H9 (cell line): ENCODE data around the gene MAST4. TPM values are rescaled to one million over a fixed set of nuclear protein-coding genes. Genes with fewer than 3 reads are reported as not detected.

Source experiments
- DNase-seq: peaks from one replicate; pipeline ENCODE4 v3.0.0-alpha.2; 2017
- H2AFZ ChIP-seq: one replicate; pipeline ENCODE4 v1.6.1; 2013; ENCODE audit warnings: mild to moderate bottlenecking, low read length, control low read depth, moderate library complexity
- H2AK5ac ChIP-seq: 2 replicates; pipeline ENCODE4 v1.6.1; 2013; ENCODE audit warnings: low read length, control low read depth, mixed read lengths; ENCODE audit not compliant: insufficient read length
- H2BK120ac ChIP-seq: one replicate; pipeline ENCODE4 v1.6.1; 2013; ENCODE audit warnings: low read depth, mild to moderate bottlenecking, low read length, control low read depth, inconsistent platforms; ENCODE audit not compliant: poor library complexity, severe bottlenecking
- H2BK12ac ChIP-seq: 2 replicates; pipeline ENCODE4 v1.6.1; 2013; ENCODE audit warnings: low read length, control low read depth, mixed read lengths, low read depth; ENCODE audit not compliant: insufficient read length
- H2BK15ac ChIP-seq: 2 replicates; pipeline ENCODE4 v1.6.1; 2013; ENCODE audit warnings: low read depth, low read length, control low read depth
- H2BK20ac ChIP-seq: one replicate; pipeline ENCODE4 v1.6.1; 2013; ENCODE audit warnings: low read depth, mild to moderate bottlenecking, low read length, control low read depth, inconsistent platforms; ENCODE audit not compliant: poor library complexity, severe bottlenecking
- H2BK5ac ChIP-seq: 2 replicates; pipeline ENCODE4 v1.6.1; 2013; ENCODE audit warnings: low read length, control low read depth, mixed read lengths; ENCODE audit not compliant: insufficient read length
- H3K14ac ChIP-seq: 2 replicates; pipeline ENCODE4 v1.6.1; 2013; ENCODE audit warnings: low read length, control low read depth; ENCODE audit not compliant: insufficient read depth
- H3K18ac ChIP-seq: 2 replicates; pipeline ENCODE4 v1.6.1; 2013; ENCODE audit warnings: low read depth, mild to moderate bottlenecking, mixed read lengths, low read length, control low read depth; ENCODE audit not compliant: insufficient read length
- H3K23ac ChIP-seq: 2 replicates; pipeline ENCODE4 v1.6.1; 2013; ENCODE audit warnings: low read length, control low read depth, mixed read lengths, low read depth; ENCODE audit not compliant: insufficient read length
- H3K23me2 ChIP-seq: 2 replicates; pipeline ENCODE4 v1.6.1; 2013; ENCODE audit warnings: low read depth, mild to moderate bottlenecking, mixed read lengths, low read length, control low read depth; ENCODE audit not compliant: insufficient read length, poor library complexity, severe bottlenecking
- H3K27ac ChIP-seq: 2 replicates; pipeline ENCODE4 v1.5.1; 2013; ENCODE audit warnings: low read length, control low read depth, mixed read lengths, low read depth; ENCODE audit not compliant: insufficient read length
- H3K27me3 ChIP-seq: 2 replicates; pipeline ENCODE4 v1.6.1; 2013; ENCODE audit warnings: low read length, control low read depth, inconsistent platforms; ENCODE audit not compliant: insufficient read depth
- H3K4ac ChIP-seq: 2 replicates; pipeline ENCODE4 v1.6.1; 2013; ENCODE audit warnings: low read depth, mild to moderate bottlenecking, control low read depth, inconsistent platforms, low read length, moderate library complexity
- H3K4me1 ChIP-seq: 2 replicates; pipeline ENCODE4 v1.6.1; 2013; ENCODE audit warnings: low read length, control low read depth, inconsistent platforms; ENCODE audit not compliant: insufficient read depth
- H3K4me2 ChIP-seq: 2 replicates; pipeline ENCODE4 v1.6.1; 2013; ENCODE audit warnings: low read length, control low read depth, mixed read lengths; ENCODE audit not compliant: insufficient read length, insufficient read depth
- H3K56ac ChIP-seq: 2 replicates; pipeline ENCODE4 v1.6.1; 2013; ENCODE audit warnings: low read depth, mild to moderate bottlenecking, mixed read lengths, low read length, control low read depth; ENCODE audit not compliant: insufficient read length
- H3K79me1 ChIP-seq: 2 replicates; pipeline ENCODE4 v1.6.1; 2013; ENCODE audit warnings: low read depth, mild to moderate bottlenecking, moderate library complexity, low read length, control low read depth, inconsistent platforms; ENCODE audit not compliant: insufficient read depth, poor library complexity, severe bottlenecking
- H3K79me2 ChIP-seq: 2 replicates; pipeline ENCODE4 v1.6.1; 2013; ENCODE audit warnings: low read length, control low read depth, inconsistent platforms; ENCODE audit not compliant: insufficient read depth
- H3K9ac ChIP-seq: 2 replicates; pipeline ENCODE4 v1.6.1; 2013; ENCODE audit warnings: low read length, control low read depth, mixed read lengths; ENCODE audit not compliant: insufficient read length; ENCODE audit errors: extremely low read depth
- H3K9me3 ChIP-seq: one replicate; pipeline ENCODE4 v1.6.1; 2013; ENCODE audit warnings: low read depth, low read length, inconsistent platforms; ENCODE audit not compliant: control insufficient read depth
- H3T11ph ChIP-seq: one replicate; pipeline ENCODE4 v1.6.1; 2013; ENCODE audit warnings: mild to moderate bottlenecking, low read length, control low read depth, inconsistent platforms
- H4K20me1 ChIP-seq: one replicate; pipeline ENCODE4 v1.6.1; 2013; ENCODE audit not compliant: control insufficient read depth, insufficient read length, insufficient read depth
- H4K5ac ChIP-seq: 2 replicates; pipeline ENCODE4 v1.6.1; 2013; ENCODE audit warnings: low read depth, mild to moderate bottlenecking, mixed read lengths, low read length, control low read depth; ENCODE audit not compliant: insufficient read length
- H4K8ac ChIP-seq: replicated peaks from 2 replicates; pipeline ENCODE4 v1.6.1; 2013; ENCODE audit warnings: low read length, control low read depth, mixed read lengths, low read depth; ENCODE audit not compliant: insufficient read length
- H4K91ac ChIP-seq: 2 replicates; pipeline ENCODE4 v1.6.1; 2013; ENCODE audit warnings: low read depth, mild to moderate bottlenecking, moderate library complexity, mixed read lengths, low read length, control low read depth; ENCODE audit not compliant: insufficient read length
- H3K27ac Mint-ChIP-seq, 3 experiments: 2 replicates in 2 of 3; 3 replicates in 1 of 3; pipeline ENCODE4 v1.8.0; 2020 to 2021; ENCODE audit warnings: mixed read lengths in 3 of 3, mild to moderate bottlenecking in 1 of 3, moderate library complexity in 1 of 3
- H3K27me3 Mint-ChIP-seq: 2 replicates; pipeline ENCODE4 v1.8.0; 2021; ENCODE audit warnings: low read depth, mild to moderate bottlenecking, moderate library complexity, mixed read lengths
- H3K36me3 Mint-ChIP-seq, 3 experiments: 2 replicates in 2 of 3; 3 replicates in 1 of 3; pipeline ENCODE4 v1.8.0; 2020 to 2021; ENCODE audit warnings: low read depth in 3 of 3, mixed read lengths in 3 of 3; ENCODE audit not compliant: insufficient read depth in 1 of 3
- H3K4me1 Mint-ChIP-seq, 2 experiments: 2 replicates each; pipeline ENCODE4 v1.8.0; 2020; ENCODE audit warnings: mixed read lengths in 2 of 2
- H3K4me3 Mint-ChIP-seq, 2 experiments: 2 replicates in 1 of 2; 3 replicates in 1 of 2; pipeline ENCODE4 v1.8.0; 2020 to 2021; ENCODE audit warnings: mild to moderate bottlenecking in 2 of 2, mixed read lengths in 2 of 2, moderate library complexity in 1 of 2
- H3K9me3 Mint-ChIP-seq, 2 experiments: 2 replicates in 1 of 2; 3 replicates in 1 of 2; pipeline ENCODE4 v1.8.0; 2020; ENCODE audit warnings: mild to moderate bottlenecking in 2 of 2, mixed read lengths in 2 of 2, moderate library complexity in 1 of 2
- WGBS: extraction: QIAGEN DNeasy Blood & Tissue Kit; methylation state at CpG from one replicate; pipeline ENCODE4 v1.1.7; 2013; ENCODE audit warnings: missing lambda C conversion rate, low lambda C conversion rate, mixed read lengths; ENCODE audit not compliant: insufficient read length; ENCODE audit errors: extremely low coverage; 5-methylcytosine and 5-hydroxymethylcytosine counted together
- total RNA-seq: library from RNA; stranded (reverse); gene quantifications from 2 replicates; pipeline ENCODE4 v1.2.1, GENCODE V29; 2021
- TF ChIP-seq, protein P1 (sequence below): fragments of 200-600 bp; sonication (generic); conservative IDR thresholded peaks from 3 replicates; pipeline ENCODE4 v1.8.0; 2021; ENCODE audit warnings: antibody characterized with exemption, mild to moderate bottlenecking

MAST4 gene
- total RNA-seq, 1 experiment from 2014 or later, result 3.7 TPM

DNA sequence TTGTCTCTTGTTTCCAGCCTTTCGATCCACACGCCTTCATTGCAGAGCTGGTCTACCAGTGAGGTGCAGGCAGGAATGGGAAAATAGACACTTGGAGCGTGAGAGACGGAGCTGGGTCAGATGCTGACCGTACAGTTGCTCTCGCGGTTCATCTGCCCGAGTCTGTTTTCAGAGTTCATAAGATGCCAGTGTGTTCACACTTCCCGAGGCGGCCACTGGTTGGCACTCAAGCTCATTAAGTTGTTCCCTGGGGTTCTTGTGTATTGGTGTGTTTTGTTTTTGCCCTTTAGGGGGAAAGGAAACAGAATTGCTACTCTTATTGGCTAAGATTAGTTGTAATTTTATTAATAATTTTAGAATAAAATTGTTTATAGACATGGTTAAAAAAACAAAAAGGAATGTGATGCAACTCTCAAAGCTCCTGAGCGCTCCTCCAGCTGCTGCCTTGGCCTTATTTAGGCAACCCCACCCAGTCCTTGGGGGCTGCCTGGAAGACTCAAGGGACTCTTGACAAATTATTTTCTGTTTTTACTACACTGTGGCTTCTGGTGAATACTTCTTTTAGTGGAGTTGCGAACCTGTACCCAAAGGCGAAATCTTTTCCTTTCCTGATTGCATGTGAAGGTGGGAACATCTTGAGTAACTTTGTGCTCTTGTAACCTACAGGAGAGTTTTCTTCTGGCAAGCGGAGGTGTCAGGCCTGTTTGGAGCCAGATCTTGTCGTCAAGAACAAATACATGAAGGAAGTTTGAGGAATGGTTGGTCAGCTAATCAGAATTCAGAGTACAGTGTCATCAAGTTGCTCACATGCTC is 146.1 kb downstream of the MAST4 start:
- no peak overlapping the region for H4K5ac ChIP-seq
- no peak overlapping the region for H2BK5ac ChIP-seq
- TF ChIP-seq, protein P1, sequence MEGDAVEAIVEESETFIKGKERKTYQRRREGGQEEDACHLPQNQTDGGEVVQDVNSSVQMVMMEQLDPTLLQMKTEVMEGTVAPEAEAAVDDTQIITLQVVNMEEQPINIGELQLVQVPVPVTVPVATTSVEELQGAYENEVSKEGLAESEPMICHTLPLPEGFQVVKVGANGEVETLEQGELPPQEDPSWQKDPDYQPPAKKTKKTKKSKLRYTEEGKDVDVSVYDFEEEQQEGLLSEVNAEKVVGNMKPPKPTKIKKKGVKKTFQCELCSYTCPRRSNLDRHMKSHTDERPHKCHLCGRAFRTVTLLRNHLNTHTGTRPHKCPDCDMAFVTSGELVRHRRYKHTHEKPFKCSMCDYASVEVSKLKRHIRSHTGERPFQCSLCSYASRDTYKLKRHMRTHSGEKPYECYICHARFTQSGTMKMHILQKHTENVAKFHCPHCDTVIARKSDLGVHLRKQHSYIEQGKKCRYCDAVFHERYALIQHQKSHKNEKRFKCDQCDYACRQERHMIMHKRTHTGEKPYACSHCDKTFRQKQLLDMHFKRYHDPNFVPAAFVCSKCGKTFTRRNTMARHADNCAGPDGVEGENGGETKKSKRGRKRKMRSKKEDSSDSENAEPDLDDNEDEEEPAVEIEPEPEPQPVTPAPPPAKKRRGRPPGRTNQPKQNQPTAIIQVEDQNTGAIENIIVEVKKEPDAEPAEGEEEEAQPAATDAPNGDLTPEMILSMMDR, result peak; percentile 59
- no peak overlapping the region for H4K8ac ChIP-seq
- peak; percentile 36 for DNase-seq
- H3K4ac ChIP-seq, result no peak overlapping the region
- H4K91ac ChIP-seq, result no peak overlapping the region
- H3K18ac ChIP-seq, result no peak overlapping the region
- no peak overlapping the region for H3K4me2 ChIP-seq
- Mint-ChIP-seq H3K27ac (0 out of 7 replicates have a peak overlapping the region, but pooled peaks of 1 of the 3 experiments have one; percentile 63), H3K4me3 (no peak overlapping the region), H3K27me3 (no peaks in the 10 kb centered on the region; the same call in none of the 2 replicates), H3K9me3 (no peaks in the 10 kb centered on the region), H3K36me3 (no peaks in the 10 kb centered on the region; a peak in 1 of 7 replicates), H3K4me1 (no peaks in the 10 kb centered on the region)
- H3K27ac ChIP-seq, result no peak overlapping the region
- no peak overlapping the region for H3T11ph ChIP-seq
- no peak overlapping the region for H2BK15ac ChIP-seq
- no peak overlapping the region for H2BK120ac ChIP-seq
- no peaks in the 10 kb centered on the region for H3K79me2 ChIP-seq
- no peaks in the 10 kb centered on the region for H3K4me1 ChIP-seq
- no CpG with 5 or more reads among the region's 15 CpGs for WGBS
- H4K20me1 ChIP-seq, result no peaks in the 10 kb centered on the region
- no peak overlapping the region for H3K23ac ChIP-seq
- no peaks in the 10 kb centered on the region for H3K27me3 ChIP-seq
- no peaks in the 10 kb centered on the region for H3K23me2 ChIP-seq
- no peak overlapping the region for H2AK5ac ChIP-seq
- no peak overlapping the region for H2BK20ac ChIP-seq
- no peak overlapping the region for H2BK12ac ChIP-seq
- no peak overlapping the region for H3K14ac ChIP-seq
- H3K79me1 ChIP-seq, result no peaks in the 10 kb centered on the region
- H3K9me3 ChIP-seq, result no peaks in the 10 kb centered on the region
- H3K9ac ChIP-seq, result no peak overlapping the region
- no peak overlapping the region for H3K56ac ChIP-seq
- no peak overlapping the region for H2AFZ ChIP-seq
